A673 (cell line): ENCODE data around the gene TMEM116. TPM values are rescaled to one million over a fixed set of nuclear protein-coding genes. Genes with fewer than 3 reads are reported as not detected.

Experiments
- Bru-seq: library from RNA; stranded (reverse); fragments of 400-500 nt; gene quantifications from one replicate; lab custom pipeline; 2021; lab: Mats Ljungman, UMichigan
- BruChase-seq, 2 experiments: library from RNA; stranded (reverse); fragments of 400-500 nt; gene quantifications; one replicate each; lab custom pipeline; 2021; lab: Mats Ljungman, UMichigan
- BruUV-seq: library from RNA; stranded (reverse); fragments of 400-500 nt; replicated peaks from 2 replicates; lab custom pipeline; 2021; lab: Mats Ljungman, UMichigan
- CTCF ChIA-PET: fragments of 300-600 bp; sonication (Branson Sonifier 250); formaldehyde crosslinking; loops from one replicate; lab custom pipeline; 2022; ENCODE audit warnings: antibody characterized with exemption; lab: Charles Lee
- POLR2A ChIA-PET: fragments of 300-600 bp; sonication (Branson Sonifier 250); formaldehyde crosslinking; loops from one replicate; lab custom pipeline; 2022; ENCODE audit warnings: antibody characterized with exemption; ENCODE audit not compliant: low non-redundant PET; lab: Charles Lee
- DNase-seq: peaks from one replicate; pipeline ENCODE4 v3.0.0-alpha.2; 2015; ENCODE audit warnings: low spot score
- H3K27ac ChIP-seq: fragments of 200-600 bp; sonication (generic); 2 replicates; pipeline ENCODE4 v1.5.1; 2016; ENCODE audit warnings: mixed run types, low read depth, mild to moderate bottlenecking, mixed read lengths, antibody characterized with exemption, low read length; ENCODE audit not compliant: poor library complexity, severe bottlenecking
- H3K27me3 ChIP-seq: fragments of 200-600 bp; sonication (generic); replicated peaks from 2 replicates; pipeline ENCODE4 v1.6.1; 2017; ENCODE audit warnings: mixed run types, low read depth, mild to moderate bottlenecking, mixed read lengths, antibody characterized with exemption, low read length; ENCODE audit not compliant: insufficient read depth, poor library complexity
- H3K36me3 ChIP-seq: fragments of 200-600 bp; sonication (generic); 2 replicates; pipeline ENCODE4 v1.6.1; 2016; ENCODE audit warnings: mixed run types, mild to moderate bottlenecking, mixed read lengths, antibody characterized with exemption, low read length; ENCODE audit not compliant: insufficient read depth, poor library complexity, severe bottlenecking
- H3K4me1 ChIP-seq: fragments of 200-600 bp; sonication (generic); 2 replicates; pipeline ENCODE4 v1.6.1; 2017; ENCODE audit warnings: mixed run types, mild to moderate bottlenecking, mixed read lengths, antibody characterized with exemption, low read length; ENCODE audit not compliant: insufficient read depth, poor library complexity, severe bottlenecking
- H3K4me3 ChIP-seq: fragments of 200-600 bp; sonication (generic); 2 replicates; pipeline ENCODE4 v1.5.1; 2016; ENCODE audit warnings: low read depth, mixed run types, mild to moderate bottlenecking, mixed read lengths, low read length; ENCODE audit not compliant: poor library complexity, severe bottlenecking
- H3K9me3 ChIP-seq: fragments of 200-600 bp; sonication (generic); 2 replicates; pipeline ENCODE4 v1.6.1; 2016; ENCODE audit warnings: mixed run types, low read depth, mild to moderate bottlenecking, mixed read lengths, antibody characterized with exemption, low read length; ENCODE audit not compliant: poor library complexity, severe bottlenecking
- CTCF ChIP-seq: fragments of 300-800, 200-600 bp; sonication (generic); conservative IDR thresholded peaks from 2 replicates; pipeline ENCODE4 v1.5.1; 2017; ENCODE audit warnings: low read depth, mild to moderate bottlenecking, antibody characterized with exemption, low read length, moderate library complexity, mixed read lengths
- EZH2 ChIP-seq: fragments of 200-600 bp; sonication (generic); IDR thresholded peaks from 2 replicates; pipeline ENCODE4 v1.6.1; 2017; ENCODE audit warnings: borderline replicate concordance, low read depth, mild to moderate bottlenecking, mixed read lengths, antibody characterized with exemption, low read length; ENCODE audit not compliant: poor library complexity, severe bottlenecking
- intact Hi-C: fragments of 100-400 bp; cut with micrococcal nuclease; formaldehyde crosslinking; loops from one replicate; pipeline ENCODE4 v1.10.0; 2022; ENCODE audit not compliant: unreplicated experiment
- long read RNA-seq: library from polyadenylated mRNA; stranded (forward); transcript quantifications from one replicate; pipeline ENCODE4 v2.0.0, GENCODE V29; 2022
- total RNA-seq: library from RNA; stranded (reverse); gene quantifications from 2 replicates; pipeline ENCODE4 v1.2.3, GENCODE V29; 2021

The TMEM116 gene
- total RNA-seq (12.0 and 13.6 TPM in 2 replicates), Bru-seq, nascent RNA (percentile 64 among the genes with signal in this experiment), BruChase-seq, experiment 1, labeled RNA remaining after a 2-hour chase (percentile 60 among the genes with signal in this experiment), BruChase-seq, experiment 2, labeled RNA remaining after a 6-hour chase (percentile 63 among the genes with signal in this experiment)
- long read RNA-seq, partial matches to known transcripts = 1 of 15 reads
- long read RNA-seq, other reads (novel, unspliced or antisense) = 8 of 15 reads

- intact Hi-C loops = loop anchor here (1.0 to 10.0 kb wide), 3 partner anchors 42 to 372 kb away; partner anchors contain the start of gene HECTD4
Measured at GRCh38 chr12:112012775-112013600, at the start of gene TMEM116, which contains the start of gene ERP29. Gene TMEM116 (minus strand): TSS chr12:112013165. CDS start chr12:112005270, 7,895 bp downstream. Gene ERP29 (plus strand): TSS chr12:112013426. CDS start chr12:112013466, 40 bp downstream.

GRCh38 chr12:112061137-112061536 is 48.2 kb upstream of the TMEM116 start:
- CTCF ChIA-PET = no interaction called here
- intact Hi-C loops = no loop called here
- H3K4me1 ChIP-seq = no peaks in the 10 kb centered on the region
- no peak for DNase-seq
- no peak overlapping the region for H3K27ac ChIP-seq
- no peak overlapping the region for H3K4me3 ChIP-seq
- no peaks in the 10 kb centered on the region for H3K27me3 ChIP-seq
- H3K36me3 ChIP-seq = peaks cover 71% of the 10 kb centered on the region
- POLR2A ChIA-PET = no interaction called here
- H3K9me3 ChIP-seq = no peaks in the 10 kb centered on the region
- no TSS peak for BruUV-seq
- no peak for TF ChIP-seq CTCF
- TF ChIP-seq EZH2 = no peak

More at GRCh38 chr12:112012775-112013600, at the start of gene TMEM116, which contains the start of gene ERP29:
- ChIA-PET CTCF (interaction anchor here (0.6 kb wide), 1 partner anchor 68 kb away, joined by 14 read pairs; no protein-coding TSS in a partner anchor), POLR2A (interaction anchor here (0.6 to 1.0 kb wide), 4 partner anchors 8 to 68 kb away, joined by 3 to 10 read pairs (median 3); no protein-coding TSS in a partner anchor)
- peaks cover 13% of the 10 kb centered on the region for H3K36me3 ChIP-seq
- H3K9me3 ChIP-seq = no peaks in the 10 kb centered on the region
- peak; percentile 99 for DNase-seq
- H3K27me3 ChIP-seq = no peaks in the 10 kb centered on the region
- no peak for TF ChIP-seq EZH2
- peak; percentile 55 for TF ChIP-seq CTCF
- peaks cover 16% of the 10 kb centered on the region for H3K4me1 ChIP-seq
- peak within 1 kb of the TSS; percentile 96 for H3K27ac ChIP-seq
- H3K4me3 ChIP-seq = peak within 1 kb of the TSS; percentile 82
- BruUV-seq = no TSS peak

GRCh38 chr12:112049351-112049750 is 36.4 kb upstream of the TMEM116 start:
- Histone ChIP-seq H3K36me3 (peaks cover 78% of the 10 kb centered on the region), H3K27me3 (no peaks in the 10 kb centered on the region), H3K4me1 (peaks cover 24% of the 10 kb centered on the region), H3K4me3 (peak overlapping the region; percentile 8), H3K9me3 (no peaks in the 10 kb centered on the region), H3K27ac (peak overlapping the region; percentile 39)
- intact Hi-C loops = no loop called here
- DNase-seq = peak; percentile 73
- ChIA-PET CTCF (no interaction called here), POLR2A (interaction anchor here (0.6 kb wide), 1 partner anchor 10 kb away, joined by 4 read pairs; no protein-coding TSS in a partner anchor)
- BruUV-seq = no TSS peak
- TF ChIP-seq CTCF = no peak
- TF ChIP-seq EZH2 = no peak
